HEK293 (cell line): ENCODE results near the gene TNFRSF8.

Experiments used
- CTCF ChIA-PET: fragments of 350-600 bp; formaldehyde crosslinking; extraction: SDS; loops from one replicate; lab custom pipeline; 2021; ENCODE audit warnings: antibody characterized with exemption; lab: Yijun Ruan, JAX
- POLR2A ChIA-PET: fragments of 300-600 bp; formaldehyde crosslinking; extraction: SDS; loops from one replicate; lab custom pipeline; 2020; ENCODE audit warnings: antibody characterized with exemption, inconsistent platforms; lab: Yijun Ruan, JAX
- H3K27ac ChIP-seq: fragments of 200-500 bp; sonication (Bioruptor generic); 2 replicates; pipeline ENCODE4 v1.5.1; 2014; ENCODE audit warnings: low read depth, low read length, control low read depth, inconsistent platforms; ENCODE audit errors: extremely low read depth
- H3K36me3 ChIP-seq, 2 experiments: fragments of 200-500 bp in 1 of 2; sonication (Bioruptor generic) in 1 of 2; 1 replicate in 1 of 2; 2 replicates in 1 of 2; pipeline ENCODE4 v1.5.1; 2014 to 2017; ENCODE audit warnings: inconsistent platforms in 2 of 2, low read length in 2 of 2; ENCODE audit not compliant: control insufficient read depth in 2 of 2, insufficient read depth in 1 of 2
- H3K4me1 ChIP-seq: fragments of 200-500 bp; sonication (Bioruptor generic); 2 replicates; pipeline ENCODE4 v1.5.1; 2014; ENCODE audit warnings: mild to moderate bottlenecking, low read length, inconsistent platforms; ENCODE audit not compliant: control insufficient read depth, insufficient read depth
- H3K4me3 ChIP-seq: 2 replicates; pipeline ENCODE4 v1.5.1; 2011; ENCODE audit warnings: low read depth, mild to moderate bottlenecking, control low read depth, low read length, moderate library complexity
- H3K9me3 ChIP-seq: fragments of 200-500 bp; sonication (Bioruptor generic); 2 replicates; pipeline ENCODE4 v1.5.1; 2014; ENCODE audit warnings: low read depth, low read length, inconsistent platforms; ENCODE audit not compliant: control insufficient read depth, insufficient read depth
- IKZF3 ChIP-seq: fragments of 450-650 bp; IDR thresholded peaks from 2 replicates; pipeline ENCODE4 v1.5.0; 2018; ENCODE audit warnings: missing biosample characterization, mild to moderate bottlenecking, missing genetic modification characterization, moderate library complexity
- KLF7 ChIP-seq: fragments of 450-650 bp; formaldehyde crosslinking; IDR thresholded peaks from 2 replicates; pipeline ENCODE4 v1.5.1; 2016; ENCODE audit warnings: missing biosample characterization, missing genetic modification characterization, borderline replicate concordance
- SETDB1 ChIP-seq: IDR thresholded peaks from one replicate; pipeline ENCODE4 v1.6.1; 2017; ENCODE audit warnings: mild to moderate bottlenecking, low read length, moderate library complexity, mixed read lengths; ENCODE audit not compliant: insufficient read length
- TRIM28 ChIP-seq: IDR thresholded peaks from 2 replicates; pipeline ENCODE4 v1.6.1; 2011; ENCODE audit warnings: low read length, control low read depth, borderline replicate concordance
- ZNF423 ChIP-seq: fragments of 450-650 bp; formaldehyde crosslinking; IDR thresholded peaks from 2 replicates; pipeline ENCODE4 v1.5.1; 2016; ENCODE audit warnings: missing biosample characterization, missing genetic modification characterization
- ZNF426 ChIP-seq: fragments of 450-650 bp; formaldehyde crosslinking; IDR thresholded peaks from 2 replicates; pipeline ENCODE4 v1.5.1; 2017; ENCODE audit warnings: missing biosample characterization, missing genetic modification characterization, mild to moderate bottlenecking, inconsistent platforms, moderate library complexity
- ZNF521 ChIP-seq: fragments of 450-650 bp; formaldehyde crosslinking; IDR thresholded peaks from 2 replicates; pipeline ENCODE4 v1.5.1; 2017; ENCODE audit warnings: missing biosample characterization, mild to moderate bottlenecking, missing genetic modification characterization
- ZNF623 ChIP-seq: fragments of 450-650 bp; formaldehyde crosslinking; IDR thresholded peaks from 2 replicates; pipeline ENCODE4 v1.5.1; 2016; ENCODE audit warnings: missing biosample characterization, missing genetic modification characterization
- ZSCAN16 ChIP-seq: fragments of 450-650 bp; formaldehyde crosslinking; IDR thresholded peaks from 2 replicates; pipeline ENCODE4 v1.5.1; 2016; ENCODE audit warnings: missing biosample characterization, missing genetic modification characterization
- ZSCAN5A ChIP-seq: fragments of 450-650 bp; formaldehyde crosslinking; IDR thresholded peaks from 2 replicates; pipeline ENCODE4 v1.5.1; 2016; ENCODE audit warnings: missing biosample characterization, missing genetic modification characterization
- TF ChIP-seq, protein P1 (sequence below): fragments of 450-650 bp; formaldehyde crosslinking; conservative IDR thresholded peaks from 2 replicates; pipeline ENCODE4 v1.5.1; 2016; ENCODE audit warnings: low read depth, missing biosample characterization, missing genetic modification characterization
- TF ChIP-seq, protein P2 (sequence below): fragments of 450-650 bp; formaldehyde crosslinking; IDR thresholded peaks from 2 replicates; pipeline ENCODE4 v1.5.1; 2016; ENCODE audit warnings: missing biosample characterization, missing genetic modification characterization, borderline replicate concordance
- TF ChIP-seq, protein P3 (sequence below): fragments of 450-650 bp; formaldehyde crosslinking; IDR thresholded peaks from 2 replicates; pipeline ENCODE4 v1.5.1; 2016; ENCODE audit warnings: missing biosample characterization, missing genetic modification characterization
- TF ChIP-seq, protein P4 (sequence below): fragments of 450-650 bp; formaldehyde crosslinking; conservative IDR thresholded peaks from 2 replicates; pipeline ENCODE4 v1.5.1; 2016; ENCODE audit warnings: low read depth, missing biosample characterization, missing genetic modification characterization

The TNFRSF8 gene

DNA sequence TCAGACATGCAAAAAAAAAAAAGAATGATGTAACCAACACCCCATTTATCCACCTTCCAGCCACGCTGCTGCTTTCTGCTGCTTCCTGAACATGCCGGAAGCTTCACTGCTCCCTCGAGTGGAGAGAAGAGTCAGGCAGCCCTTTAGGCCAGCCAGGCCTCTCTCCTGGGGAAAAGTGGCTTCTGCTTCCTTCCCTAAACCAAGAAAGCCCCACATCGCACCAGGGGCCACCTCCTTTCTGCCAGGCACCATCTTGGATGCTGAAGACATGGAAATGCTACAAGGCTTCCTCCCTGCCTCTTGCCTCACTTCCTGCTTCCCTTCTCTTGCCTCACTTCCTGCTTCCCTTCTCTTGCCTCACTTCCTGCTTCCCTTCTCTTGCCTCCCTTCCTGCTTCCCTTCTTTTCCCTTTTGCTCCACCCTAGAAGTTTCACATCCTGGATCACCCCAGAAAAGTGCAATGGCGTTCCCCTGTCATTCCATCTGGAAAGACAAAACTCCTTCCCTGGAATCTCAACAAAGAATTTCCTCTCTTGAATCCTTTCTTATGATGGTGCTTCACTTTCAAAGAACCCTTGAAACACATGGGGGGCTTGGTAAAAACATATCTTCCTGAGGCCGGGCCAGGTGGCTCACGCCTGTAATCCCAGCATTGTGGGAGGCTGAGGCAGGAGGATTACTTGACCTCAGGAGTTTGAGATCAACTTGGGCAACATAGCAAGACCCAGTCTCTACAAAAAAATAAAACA, 18.7 kb downstream of the TNFRSF8 start:
- CTCF ChIA-PET: no interaction called here
- POLR2A ChIA-PET: no interaction called here
- Histone ChIP-seq H3K4me3 (no peak overlapping the region), H3K36me3 (no peaks in the 10 kb centered on the region), H3K9me3 (no peaks in the 10 kb centered on the region), H3K4me1 (no peaks in the 10 kb centered on the region), H3K27ac (no peak overlapping the region)
- TF ChIP-seq ZNF623 (tag by site-specific recombination): no peak
- TF ChIP-seq, protein P1, sequence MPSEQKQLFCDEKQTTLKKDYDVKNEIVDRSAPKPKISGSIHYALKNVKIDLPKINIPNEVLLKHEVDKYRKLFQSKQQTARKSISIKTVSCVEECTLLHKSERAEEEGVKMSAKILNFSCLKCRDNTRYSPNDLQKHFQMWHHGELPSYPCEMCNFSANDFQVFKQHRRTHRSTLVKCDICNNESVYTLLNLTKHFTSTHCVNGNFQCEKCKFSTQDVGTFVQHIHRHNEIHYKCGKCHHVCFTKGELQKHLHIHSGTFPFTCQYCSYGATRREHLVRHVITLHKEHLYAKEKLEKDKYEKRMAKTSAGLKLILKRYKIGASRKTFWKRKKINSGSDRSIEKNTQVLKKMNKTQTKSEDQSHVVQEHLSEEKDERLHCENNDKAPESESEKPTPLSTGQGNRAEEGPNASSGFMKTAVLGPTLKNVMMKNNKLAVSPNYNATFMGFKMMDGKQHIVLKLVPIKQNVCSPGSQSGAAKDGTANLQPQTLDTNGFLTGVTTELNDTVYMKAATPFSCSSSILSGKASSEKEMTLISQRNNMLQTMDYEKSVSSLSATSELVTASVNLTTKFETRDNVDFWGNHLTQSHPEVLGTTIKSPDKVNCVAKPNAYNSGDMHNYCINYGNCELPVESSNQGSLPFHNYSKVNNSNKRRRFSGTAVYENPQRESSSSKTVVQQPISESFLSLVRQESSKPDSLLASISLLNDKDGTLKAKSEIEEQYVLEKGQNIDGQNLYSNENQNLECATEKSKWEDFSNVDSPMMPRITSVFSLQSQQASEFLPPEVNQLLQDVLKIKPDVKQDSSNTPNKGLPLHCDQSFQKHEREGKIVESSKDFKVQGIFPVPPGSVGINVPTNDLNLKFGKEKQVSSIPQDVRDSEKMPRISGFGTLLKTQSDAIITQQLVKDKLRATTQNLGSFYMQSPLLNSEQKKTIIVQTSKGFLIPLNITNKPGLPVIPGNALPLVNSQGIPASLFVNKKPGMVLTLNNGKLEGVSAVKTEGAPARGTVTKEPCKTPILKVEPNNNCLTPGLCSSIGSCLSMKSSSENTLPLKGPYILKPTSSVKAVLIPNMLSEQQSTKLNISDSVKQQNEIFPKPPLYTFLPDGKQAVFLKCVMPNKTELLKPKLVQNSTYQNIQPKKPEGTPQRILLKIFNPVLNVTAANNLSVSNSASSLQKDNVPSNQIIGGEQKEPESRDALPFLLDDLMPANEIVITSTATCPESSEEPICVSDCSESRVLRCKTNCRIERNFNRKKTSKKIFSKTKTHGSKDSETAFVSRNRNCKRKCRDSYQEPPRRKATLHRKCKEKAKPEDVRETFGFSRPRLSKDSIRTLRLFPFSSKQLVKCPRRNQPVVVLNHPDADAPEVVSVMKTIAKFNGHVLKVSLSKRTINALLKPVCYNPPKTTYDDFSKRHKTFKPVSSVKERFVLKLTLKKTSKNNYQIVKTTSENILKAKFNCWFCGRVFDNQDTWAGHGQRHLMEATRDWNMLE (tag by site-specific recombination): peak; percentile 37; the same call in 1 of the 2 replicates

DNA sequence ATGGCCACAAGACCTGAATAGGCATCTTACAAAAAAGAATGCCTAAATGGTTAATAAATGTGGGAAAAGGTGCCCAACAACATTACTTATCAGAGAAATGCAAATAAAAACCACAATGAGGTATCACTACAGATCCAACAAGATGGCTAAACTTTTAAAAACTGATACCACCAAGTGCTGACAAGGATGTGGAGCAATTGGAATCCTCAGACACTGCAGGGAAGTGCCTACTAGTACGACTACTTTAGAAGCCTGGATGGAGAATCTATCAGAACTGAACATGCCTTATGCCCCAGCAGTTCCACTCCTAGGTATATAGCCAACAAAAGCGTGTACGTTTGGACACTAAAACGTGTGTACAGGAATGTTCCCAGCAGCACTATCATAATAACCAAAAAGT, 19.9 kb downstream of the TNFRSF8 start:
- Histone ChIP-seq H3K4me3 (no peak overlapping the region), H3K27ac (no peak overlapping the region), H3K9me3 (no peaks in the 10 kb centered on the region), H3K36me3 (no peaks in the 10 kb centered on the region), H3K4me1 (no peaks in the 10 kb centered on the region)
- CTCF ChIA-PET: no interaction called here
- POLR2A ChIA-PET: no interaction called here
- TF ChIP-seq, protein P2, sequence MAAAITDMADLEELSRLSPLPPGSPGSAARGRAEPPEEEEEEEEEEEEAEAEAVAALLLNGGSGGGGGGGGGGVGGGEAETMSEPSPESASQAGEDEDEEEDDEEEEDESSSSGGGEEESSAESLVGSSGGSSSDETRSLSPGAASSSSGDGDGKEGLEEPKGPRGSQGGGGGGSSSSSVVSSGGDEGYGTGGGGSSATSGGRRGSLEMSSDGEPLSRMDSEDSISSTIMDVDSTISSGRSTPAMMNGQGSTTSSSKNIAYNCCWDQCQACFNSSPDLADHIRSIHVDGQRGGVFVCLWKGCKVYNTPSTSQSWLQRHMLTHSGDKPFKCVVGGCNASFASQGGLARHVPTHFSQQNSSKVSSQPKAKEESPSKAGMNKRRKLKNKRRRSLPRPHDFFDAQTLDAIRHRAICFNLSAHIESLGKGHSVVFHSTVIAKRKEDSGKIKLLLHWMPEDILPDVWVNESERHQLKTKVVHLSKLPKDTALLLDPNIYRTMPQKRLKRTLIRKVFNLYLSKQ (tag by site-specific recombination): no peak
- TF ChIP-seq ZSCAN16 (tag by site-specific recombination) (no peak), IKZF3 (tag by site-specific recombination) (no peak), KLF7 (tag by site-specific recombination) (0 out of 2 replicates have a peak, but pooled peaks have one; percentile 11), ZNF521 (tag by site-specific recombination) (no peak), TRIM28 (peak; percentile 82; the same call in 1 of the 2 replicates), SETDB1 (peak; percentile 96), ZSCAN5A (tag by site-specific recombination) (0 out of 2 replicates have a peak, but pooled peaks have one; percentile 57), ZNF423 (no peak), ZNF426 (tag by site-specific recombination) (no peak)
- TF ChIP-seq, protein P3, sequence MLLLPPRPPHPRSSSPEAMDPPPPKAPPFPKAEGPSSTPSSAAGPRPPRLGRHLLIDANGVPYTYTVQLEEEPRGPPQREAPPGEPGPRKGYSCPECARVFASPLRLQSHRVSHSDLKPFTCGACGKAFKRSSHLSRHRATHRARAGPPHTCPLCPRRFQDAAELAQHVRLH: no peak
- TF ChIP-seq, protein P4, sequence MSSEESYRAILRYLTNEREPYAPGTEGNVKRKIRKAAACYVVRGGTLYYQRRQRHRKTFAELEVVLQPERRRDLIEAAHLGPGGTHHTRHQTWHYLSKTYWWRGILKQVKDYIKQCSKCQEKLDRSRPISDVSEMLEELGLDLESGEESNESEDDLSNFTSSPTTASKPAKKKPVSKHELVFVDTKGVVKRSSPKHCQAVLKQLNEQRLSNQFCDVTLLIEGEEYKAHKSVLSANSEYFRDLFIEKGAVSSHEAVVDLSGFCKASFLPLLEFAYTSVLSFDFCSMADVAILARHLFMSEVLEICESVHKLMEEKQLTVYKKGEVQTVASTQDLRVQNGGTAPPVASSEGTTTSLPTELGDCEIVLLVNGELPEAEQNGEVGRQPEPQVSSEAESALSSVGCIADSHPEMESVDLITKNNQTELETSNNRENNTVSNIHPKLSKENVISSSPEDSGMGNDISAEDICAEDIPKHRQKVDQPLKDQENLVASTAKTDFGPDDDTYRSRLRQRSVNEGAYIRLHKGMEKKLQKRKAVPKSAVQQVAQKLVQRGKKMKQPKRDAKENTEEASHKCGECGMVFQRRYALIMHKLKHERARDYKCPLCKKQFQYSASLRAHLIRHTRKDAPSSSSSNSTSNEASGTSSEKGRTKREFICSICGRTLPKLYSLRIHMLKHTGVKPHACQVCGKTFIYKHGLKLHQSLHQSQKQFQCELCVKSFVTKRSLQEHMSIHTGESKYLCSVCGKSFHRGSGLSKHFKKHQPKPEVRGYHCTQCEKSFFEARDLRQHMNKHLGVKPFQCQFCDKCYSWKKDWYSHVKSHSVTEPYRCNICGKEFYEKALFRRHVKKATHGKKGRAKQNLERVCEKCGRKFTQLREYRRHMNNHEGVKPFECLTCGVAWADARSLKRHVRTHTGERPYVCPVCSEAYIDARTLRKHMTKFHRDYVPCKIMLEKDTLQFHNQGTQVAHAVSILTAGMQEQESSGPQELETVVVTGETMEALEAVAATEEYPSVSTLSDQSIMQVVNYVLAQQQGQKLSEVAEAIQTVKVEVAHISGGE (tag by site-specific recombination): no peak
